Stromal cell of bone marrow (primary cell): ENCODE results near the gene ATP8B2.
"Not testable (repeated sequence)": the region's sequence is repeated elsewhere in the genome, so short reads cannot be mapped to it uniquely, and the experiment has no call there.

ENCODE experiments used
- DNase-seq: peaks from one replicate; pipeline ENCODE4 v3.0.0-alpha.2; 2012; ENCODE audit warnings: low read depth

Gene ATP8B2

GRCh38 chr1:154323493-154323892 is 1.8 kb upstream of the ATP8B2 start:
- DNase-seq = no peak

GRCh38 chr1:154324241-154324640 is 1.1 kb upstream of the ATP8B2 start:
- no peak for DNase-seq

GRCh38 chr1:154325583-154326545 is 539 bp downstream of the ATP8B2 start:
- DNase-seq = peak; percentile 87

- DNase-seq = peak; percentile 90
These were observed 1.5 kb downstream of the ATP8B2 start for GRCh38 chr1:154326546-154327465.

GRCh38 chr1:154327466-154328317 is 2.4 kb downstream of the ATP8B2 start:
- DNase-seq = no peak

- DNase-seq = peak; percentile 48
These were observed 3.2 kb downstream of the ATP8B2 start for GRCh38 chr1:154328318-154329151.

GRCh38 chr1:154329152-154329521 is 3.8 kb downstream of the ATP8B2 start:
- DNase-seq = no peak

GRCh38 chr1:154329551-154330131 is 4.3 kb downstream of the ATP8B2 start:
- DNase-seq = no peak

- no peak for DNase-seq
These were observed 5.3 kb downstream of the ATP8B2 start for GRCh38 chr1:154330669-154331068.

- peak; percentile 31 for DNase-seq
These were observed 9.0 kb downstream of the ATP8B2 start for GRCh38 chr1:154334079-154335024.

GRCh38 chr1:154335025-154335714 is 9.8 kb downstream of the ATP8B2 start:
- peak; percentile 79 for DNase-seq

- no peak for DNase-seq
These were observed 12.0 kb downstream of the ATP8B2 start for GRCh38 chr1:154337253-154337894.

GRCh38 chr1:154338875-154339274 is 13.6 kb downstream of the ATP8B2 start:
- DNase-seq = no peak

GRCh38 chr1:154341366-154341765 is 16.0 kb downstream of the ATP8B2 start:
- not testable (repeated sequence) for DNase-seq

- DNase-seq = no peak
These were observed 16.8 kb downstream of the ATP8B2 start for GRCh38 chr1:154342132-154342531.

- DNase-seq = no peak
These were observed 17.6 kb downstream of the ATP8B2 start for GRCh38 chr1:154342836-154343472.

GRCh38 chr1:154344977-154345837 is 19.9 kb downstream of the ATP8B2 start:
- DNase-seq = peak; percentile 24
